GM23338 (cell line): ENCODE results near the gene ICAM4. TPM values are rescaled to one million over a fixed set of nuclear protein-coding genes. Genes with fewer than 3 reads are reported as not detected.
A peak's percentile ranks its signal among the peaks of the same experiment; 100 is the strongest.

Source experiments
- ATAC-seq: fragments of 200-7000 bp; cut with Tn5 transposase; 3 replicates; pipeline ENCODE4 v1.9.1; 2020
- DNase-seq: peaks from one replicate; pipeline ENCODE4 v3.0.0-alpha.2; 2015; ENCODE audit warnings: low spot score
- H2AFZ ChIP-seq: fragments of 200-600 bp; sonication (generic); 2 replicates; pipeline ENCODE4 v1.8.0; 2016; ENCODE audit warnings: antibody characterized with exemption, mild to moderate bottlenecking, moderate library complexity
- H3F3A ChIP-seq: fragments of 200-600 bp; sonication (generic); replicated peaks from 2 replicates; pipeline ENCODE4 v1.8.0; 2017; ENCODE audit warnings: antibody characterized with exemption, mixed run types, low read depth
- H3K27ac ChIP-seq: fragments of 200-600 bp; sonication (generic); 2 replicates; pipeline ENCODE4 v1.6.1; 2016; ENCODE audit warnings: low read depth
- H3K27me3 ChIP-seq: fragments of 200-600 bp; sonication (generic); 2 replicates; pipeline ENCODE4 v1.8.0; 2016; ENCODE audit warnings: mild to moderate bottlenecking, mixed run types, moderate library complexity; ENCODE audit not compliant: insufficient read depth
- H3K36me3 ChIP-seq: fragments of 200-600 bp; sonication (generic); 2 replicates; pipeline ENCODE4 v1.8.0; 2016; ENCODE audit warnings: mild to moderate bottlenecking; ENCODE audit not compliant: insufficient read depth
- H3K4me1 ChIP-seq: fragments of 200-600 bp; sonication (generic); 2 replicates; pipeline ENCODE4 v1.8.0; 2016; ENCODE audit warnings: mild to moderate bottlenecking, moderate library complexity; ENCODE audit not compliant: insufficient read depth
- H3K4me2 ChIP-seq: fragments of 200-600 bp; sonication (generic); 2 replicates; pipeline ENCODE4 v1.7.1; 2017; ENCODE audit warnings: mixed run types
- H3K4me3 ChIP-seq: fragments of 200-600 bp; sonication (generic); 2 replicates; pipeline ENCODE4 v1.6.1; 2016; ENCODE audit warnings: mixed run types
- H3K79me2 ChIP-seq: fragments of 200-600 bp; sonication (generic); replicated peaks from 2 replicates; pipeline ENCODE4 v1.8.0; 2017; ENCODE audit warnings: mild to moderate bottlenecking; ENCODE audit not compliant: insufficient read depth
- H3K9me2 ChIP-seq: fragments of 200-600 bp; sonication (generic); 2 replicates; pipeline ENCODE4 v1.8.0; 2017; ENCODE audit not compliant: insufficient read depth
- H4K20me1 ChIP-seq: fragments of 200-600 bp; sonication (generic); replicated peaks from 2 replicates; pipeline ENCODE4 v1.8.0; 2017; ENCODE audit warnings: mild to moderate bottlenecking; ENCODE audit not compliant: insufficient read depth
- H3K27ac Mint-ChIP-seq: 2 replicates; pipeline ENCODE4 v1.8.0; 2020; ENCODE audit warnings: inconsistent platforms, mild to moderate bottlenecking, moderate library complexity, mixed read lengths
- H3K27me3 Mint-ChIP-seq: 3 replicates; pipeline ENCODE4 v1.8.0; 2022; ENCODE audit warnings: low read depth, mild to moderate bottlenecking, moderate library complexity, mixed read lengths, inconsistent platforms; ENCODE audit not compliant: insufficient read depth, poor library complexity
- H3K36me3 Mint-ChIP-seq: 3 replicates; pipeline ENCODE4 v1.8.0; 2021; ENCODE audit warnings: low read depth, mild to moderate bottlenecking, inconsistent platforms, moderate library complexity, mixed read lengths
- H3K4me1 Mint-ChIP-seq: 3 replicates; pipeline ENCODE4 v1.8.0; 2020; ENCODE audit warnings: mild to moderate bottlenecking, inconsistent platforms, mixed read lengths
- H3K4me3 Mint-ChIP-seq: 3 replicates; pipeline ENCODE4 v1.8.0; 2021; ENCODE audit warnings: moderate library complexity, mild to moderate bottlenecking, inconsistent platforms, mixed read lengths
- H3K9me3 Mint-ChIP-seq: 3 replicates; pipeline ENCODE4 v1.8.0; 2020; ENCODE audit warnings: moderate library complexity, mild to moderate bottlenecking, inconsistent platforms, mixed read lengths
- CREB1 ChIP-seq: fragments of 250-450 bp; sonication (Bioruptor Pico); IDR thresholded peaks from 2 replicates; pipeline ENCODE4 v1.5.0; 2020; ENCODE audit warnings: low read depth, mild to moderate bottlenecking, moderate library complexity
- CTCF ChIP-seq, 2 experiments: fragments of 200-600 bp in 1 of 2; sonication (generic) in 1 of 2; conservative IDR thresholded peaks; 2 replicates each; pipeline versions ENCODE4 v1.5.1 to v1.6.1; 2016 to 2017; ENCODE audit warnings: antibody characterized with exemption in 2 of 2, low read depth in 2 of 2, mild to moderate bottlenecking in 2 of 2, moderate library complexity in 1 of 2
- ETS1 ChIP-seq: IDR thresholded peaks from 2 replicates; pipeline ENCODE4 v1.6.1; 2016; ENCODE audit warnings: antibody characterized with exemption
- EZH2 ChIP-seq: fragments of 200-600 bp; sonication (generic); IDR thresholded peaks from one replicate; pipeline ENCODE4 v1.8.0; 2017; ENCODE audit warnings: antibody characterized with exemption, mild to moderate bottlenecking, low read depth; ENCODE audit not compliant: unreplicated experiment
- EZH2phosphoT487 ChIP-seq: fragments of 200-600 bp; sonication (generic); IDR thresholded peaks from one replicate; pipeline ENCODE4 v1.8.1; 2018; ENCODE audit warnings: antibody characterized with exemption; ENCODE audit not compliant: unreplicated experiment
- JUNB ChIP-seq: IDR thresholded peaks from one replicate; pipeline ENCODE4 v1.6.1; 2016; ENCODE audit warnings: antibody characterized with exemption; ENCODE audit not compliant: unreplicated experiment
- NANOG ChIP-seq: IDR thresholded peaks from 2 replicates; pipeline ENCODE4 v1.6.1; 2016; ENCODE audit warnings: antibody characterized with exemption, borderline replicate concordance
- POLR2AphosphoS5 ChIP-seq: IDR thresholded peaks from 2 replicates; pipeline ENCODE4 v1.6.1; 2016; ENCODE audit warnings: antibody characterized with exemption, low read depth
- STAT1 ChIP-seq: IDR thresholded peaks from one replicate; pipeline ENCODE4 v1.6.1; 2016; ENCODE audit warnings: antibody characterized with exemption; ENCODE audit not compliant: unreplicated experiment
- ZNF114 ChIP-seq: fragments of 250-450 bp; sonication (Bioruptor Pico); IDR thresholded peaks from 2 replicates; pipeline ENCODE4 v1.5.0; 2020; ENCODE audit warnings: mild to moderate bottlenecking, moderate library complexity
- ZNF331 ChIP-seq: fragments of 250-450 bp; sonication (Bioruptor Pico); IDR thresholded peaks from 2 replicates; pipeline ENCODE4 v1.5.0; 2020; ENCODE audit warnings: low read depth, mild to moderate bottlenecking, moderate library complexity
- polyA plus RNA-seq: library from polyadenylated mRNA; unstranded; fragments of >200 nt; fragmentation: Nextera tagmentation; extraction: Ambion mirVana; gene quantifications from 2 replicates; pipeline ENCODE4 v1.2.1, GENCODE V29; 2016
- total RNA-seq: library from RNA; depleted of rRNA; stranded (reverse); fragments of >200 nt; shearing (Covaris generic); gene quantifications from 2 replicates; pipeline ENCODE4 v1.2.3, GENCODE V29; 2014
- TF ChIP-seq, protein P1 (sequence below): fragments of 250-450 bp; sonication (Bioruptor Pico); IDR thresholded peaks from 2 replicates; pipeline ENCODE4 v1.5.0; 2020; ENCODE audit warnings: mild to moderate bottlenecking, moderate library complexity
- TF ChIP-seq, protein P2 (sequence below): IDR thresholded peaks from one replicate; pipeline ENCODE4 v1.6.1; 2018; ENCODE audit warnings: antibody characterized with exemption; ENCODE audit not compliant: unreplicated experiment

ICAM4 gene
- total and polyA plus RNA-seq, 2 experiments from 2014 or later, result 0.81 to 1.0 TPM

DNA sequence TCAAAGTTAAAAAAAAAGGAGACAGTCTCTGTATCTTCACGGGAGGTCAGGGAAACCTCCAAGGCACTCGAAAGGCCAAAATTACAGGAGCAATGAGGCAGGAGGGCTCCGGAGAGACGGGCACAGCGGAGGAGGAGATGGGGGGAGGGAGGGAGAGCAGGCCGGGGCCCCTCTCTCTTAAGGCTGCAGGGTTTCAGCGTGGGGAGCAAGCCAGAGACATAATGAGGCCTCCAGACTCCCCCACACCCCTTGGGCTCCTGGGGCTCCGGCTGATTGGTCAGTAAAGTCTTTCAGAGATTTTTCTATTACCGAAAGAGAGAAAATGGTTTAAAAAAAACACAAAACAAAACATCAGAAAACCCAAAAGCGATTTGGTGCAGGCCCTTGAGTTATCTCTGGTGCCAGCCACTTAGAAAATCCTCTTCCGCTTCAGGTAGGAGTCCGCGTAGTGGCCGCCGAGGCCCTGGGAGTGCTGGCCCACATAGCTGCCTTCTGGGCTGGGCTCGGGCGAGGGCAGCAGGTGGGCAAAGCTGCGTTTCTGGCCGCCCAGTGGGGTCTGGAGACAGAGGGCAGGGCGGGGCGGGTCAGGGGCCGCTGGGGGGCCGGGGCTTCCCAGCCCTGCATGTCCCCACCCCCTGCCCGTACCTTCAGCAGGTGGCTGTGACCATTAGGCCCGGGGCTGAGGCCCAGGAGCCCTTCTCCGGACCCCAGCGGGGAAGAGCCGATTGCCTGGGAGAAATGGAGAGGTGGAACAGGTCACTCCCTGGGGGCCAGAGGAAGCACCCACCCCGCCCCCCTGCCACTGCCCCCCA lies 30.5 kb downstream of the ICAM4 start:
- Histone ChIP-seq H3K9me2 (no peaks in the 10 kb centered on the region), H3K4me1 (peaks cover 12% of the 10 kb centered on the region; the same call in 1 of the 2 replicates), H3K4me2 (no peak overlapping the region), H3K27me3 (no peaks in the 10 kb centered on the region), H4K20me1 (peaks cover 3% of the 10 kb centered on the region; the same call in 1 of the 2 replicates), H2AFZ (no peak overlapping the region), H3K4me3 (no peak overlapping the region), H3K79me2 (peaks cover 6% of the 10 kb centered on the region), H3K36me3 (peaks cover 10% of the 10 kb centered on the region; the same call in 1 of the 2 replicates), H3F3A (peaks cover 12% of the 10 kb centered on the region), H3K27ac (0 out of 2 replicates have a peak overlapping the region, but pooled peaks have one; percentile 83)
- Mint-ChIP-seq H3K4me1 (peaks cover 13% of the 10 kb centered on the region; the same call in 2 of the 3 replicates), H3K4me3 (no peak overlapping the region; the same call in 2 of the 3 replicates), H3K36me3 (peaks cover 37% of the 10 kb centered on the region), H3K27ac (no peak overlapping the region), H3K9me3 (no peaks in the 10 kb centered on the region), H3K27me3 (peaks cover 12% of the 10 kb centered on the region)
- TF ChIP-seq JUNB, result no peak
- no peak for TF ChIP-seq STAT1
- no peak for TF ChIP-seq EZH2
- TF ChIP-seq EZH2phosphoT487, result no peak
- no peak for TF ChIP-seq ETS1
- TF ChIP-seq POLR2AphosphoS5, result no peak
- TF ChIP-seq, protein P1, sequence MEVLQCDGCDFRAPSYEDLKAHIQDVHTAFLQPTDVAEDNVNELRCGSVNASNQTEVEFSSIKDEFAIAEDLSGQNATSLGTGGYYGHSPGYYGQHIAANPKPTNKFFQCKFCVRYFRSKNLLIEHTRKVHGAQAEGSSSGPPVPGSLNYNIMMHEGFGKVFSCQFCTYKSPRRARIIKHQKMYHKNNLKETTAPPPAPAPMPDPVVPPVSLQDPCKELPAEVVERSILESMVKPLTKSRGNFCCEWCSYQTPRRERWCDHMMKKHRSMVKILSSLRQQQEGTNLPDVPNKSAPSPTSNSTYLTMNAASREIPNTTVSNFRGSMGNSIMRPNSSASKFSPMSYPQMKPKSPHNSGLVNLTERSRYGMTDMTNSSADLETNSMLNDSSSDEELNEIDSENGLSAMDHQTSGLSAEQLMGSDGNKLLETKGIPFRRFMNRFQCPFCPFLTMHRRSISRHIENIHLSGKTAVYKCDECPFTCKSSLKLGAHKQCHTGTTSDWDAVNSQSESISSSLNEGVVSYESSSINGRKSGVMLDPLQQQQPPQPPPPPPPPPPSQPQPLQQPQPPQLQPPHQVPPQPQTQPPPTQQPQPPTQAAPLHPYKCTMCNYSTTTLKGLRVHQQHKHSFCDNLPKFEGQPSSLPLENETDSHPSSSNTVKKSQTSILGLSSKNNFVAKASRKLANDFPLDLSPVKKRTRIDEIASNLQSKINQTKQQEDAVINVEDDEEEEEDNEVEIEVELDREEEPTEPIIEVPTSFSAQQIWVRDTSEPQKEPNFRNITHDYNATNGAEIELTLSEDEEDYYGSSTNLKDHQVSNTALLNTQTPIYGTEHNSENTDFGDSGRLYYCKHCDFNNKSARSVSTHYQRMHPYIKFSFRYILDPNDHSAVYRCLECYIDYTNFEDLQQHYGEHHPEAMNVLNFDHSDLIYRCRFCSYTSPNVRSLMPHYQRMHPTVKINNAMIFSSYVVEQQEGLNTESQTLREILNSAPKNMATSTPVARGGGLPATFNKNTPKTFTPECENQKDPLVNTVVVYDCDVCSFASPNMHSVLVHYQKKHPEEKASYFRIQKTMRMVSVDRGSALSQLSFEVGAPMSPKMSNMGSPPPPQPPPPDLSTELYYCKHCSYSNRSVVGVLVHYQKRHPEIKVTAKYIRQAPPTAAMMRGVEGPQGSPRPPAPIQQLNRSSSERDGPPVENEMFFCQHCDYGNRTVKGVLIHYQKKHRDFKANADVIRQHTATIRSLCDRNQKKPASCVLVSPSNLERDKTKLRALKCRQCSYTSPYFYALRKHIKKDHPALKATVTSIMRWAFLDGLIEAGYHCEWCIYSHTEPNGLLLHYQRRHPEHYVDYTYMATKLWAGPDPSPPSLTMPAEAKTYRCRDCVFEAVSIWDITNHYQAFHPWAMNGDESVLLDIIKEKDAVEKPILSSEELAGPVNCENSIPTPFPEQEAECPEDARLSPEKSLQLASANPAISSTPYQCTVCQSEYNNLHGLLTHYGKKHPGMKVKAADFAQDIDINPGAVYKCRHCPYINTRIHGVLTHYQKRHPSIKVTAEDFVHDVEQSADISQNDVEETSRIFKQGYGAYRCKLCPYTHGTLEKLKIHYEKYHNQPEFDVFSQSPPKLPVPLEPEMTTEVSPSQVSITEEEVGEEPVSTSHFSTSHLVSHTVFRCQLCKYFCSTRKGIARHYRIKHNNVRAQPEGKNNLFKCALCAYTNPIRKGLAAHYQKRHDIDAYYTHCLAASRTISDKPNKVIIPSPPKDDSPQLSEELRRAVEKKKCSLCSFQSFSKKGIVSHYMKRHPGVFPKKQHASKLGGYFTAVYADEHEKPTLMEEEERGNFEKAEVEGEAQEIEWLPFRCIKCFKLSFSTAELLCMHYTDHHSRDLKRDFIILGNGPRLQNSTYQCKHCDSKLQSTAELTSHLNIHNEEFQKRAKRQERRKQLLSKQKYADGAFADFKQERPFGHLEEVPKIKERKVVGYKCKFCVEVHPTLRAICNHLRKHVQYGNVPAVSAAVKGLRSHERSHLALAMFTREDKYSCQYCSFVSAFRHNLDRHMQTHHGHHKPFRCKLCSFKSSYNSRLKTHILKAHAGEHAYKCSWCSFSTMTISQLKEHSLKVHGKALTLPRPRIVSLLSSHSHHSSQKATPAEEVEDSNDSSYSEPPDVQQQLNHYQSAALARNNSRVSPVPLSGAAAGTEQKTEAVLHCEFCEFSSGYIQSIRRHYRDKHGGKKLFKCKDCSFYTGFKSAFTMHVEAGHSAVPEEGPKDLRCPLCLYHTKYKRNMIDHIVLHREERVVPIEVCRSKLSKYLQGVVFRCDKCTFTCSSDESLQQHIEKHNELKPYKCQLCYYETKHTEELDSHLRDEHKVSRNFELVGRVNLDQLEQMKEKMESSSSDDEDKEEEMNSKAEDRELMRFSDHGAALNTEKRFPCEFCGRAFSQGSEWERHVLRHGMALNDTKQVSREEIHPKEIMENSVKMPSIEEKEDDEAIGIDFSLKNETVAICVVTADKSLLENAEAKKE (CRISPR knock-in tag), result no peak
- TF ChIP-seq ZNF114, result no peak
- TF ChIP-seq, protein P2, sequence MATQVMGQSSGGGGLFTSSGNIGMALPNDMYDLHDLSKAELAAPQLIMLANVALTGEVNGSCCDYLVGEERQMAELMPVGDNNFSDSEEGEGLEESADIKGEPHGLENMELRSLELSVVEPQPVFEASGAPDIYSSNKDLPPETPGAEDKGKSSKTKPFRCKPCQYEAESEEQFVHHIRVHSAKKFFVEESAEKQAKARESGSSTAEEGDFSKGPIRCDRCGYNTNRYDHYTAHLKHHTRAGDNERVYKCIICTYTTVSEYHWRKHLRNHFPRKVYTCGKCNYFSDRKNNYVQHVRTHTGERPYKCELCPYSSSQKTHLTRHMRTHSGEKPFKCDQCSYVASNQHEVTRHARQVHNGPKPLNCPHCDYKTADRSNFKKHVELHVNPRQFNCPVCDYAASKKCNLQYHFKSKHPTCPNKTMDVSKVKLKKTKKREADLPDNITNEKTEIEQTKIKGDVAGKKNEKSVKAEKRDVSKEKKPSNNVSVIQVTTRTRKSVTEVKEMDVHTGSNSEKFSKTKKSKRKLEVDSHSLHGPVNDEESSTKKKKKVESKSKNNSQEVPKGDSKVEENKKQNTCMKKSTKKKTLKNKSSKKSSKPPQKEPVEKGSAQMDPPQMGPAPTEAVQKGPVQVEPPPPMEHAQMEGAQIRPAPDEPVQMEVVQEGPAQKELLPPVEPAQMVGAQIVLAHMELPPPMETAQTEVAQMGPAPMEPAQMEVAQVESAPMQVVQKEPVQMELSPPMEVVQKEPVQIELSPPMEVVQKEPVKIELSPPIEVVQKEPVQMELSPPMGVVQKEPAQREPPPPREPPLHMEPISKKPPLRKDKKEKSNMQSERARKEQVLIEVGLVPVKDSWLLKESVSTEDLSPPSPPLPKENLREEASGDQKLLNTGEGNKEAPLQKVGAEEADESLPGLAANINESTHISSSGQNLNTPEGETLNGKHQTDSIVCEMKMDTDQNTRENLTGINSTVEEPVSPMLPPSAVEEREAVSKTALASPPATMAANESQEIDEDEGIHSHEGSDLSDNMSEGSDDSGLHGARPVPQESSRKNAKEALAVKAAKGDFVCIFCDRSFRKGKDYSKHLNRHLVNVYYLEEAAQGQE, result no peak
- TF ChIP-seq CTCF (conservative IDR thresholded peaks at IDR 0.05; ENCODE audit: low read depth in 2 of 2), result no peak
- TF ChIP-seq NANOG, result no peak
- no peak for TF ChIP-seq CREB1 (CRISPR knock-in tag)
- TF ChIP-seq ZNF331 (CRISPR knock-in tag), result no peak
- no peak for ATAC-seq
- DNase-seq, result no peak
